Stimulated activated CD8-positive, alpha-beta memory T cell treated with anti-CD3 and anti-CD28 coated beads, Interleukin-2, amount 100 ng/mL, for 48 hours (primary cell): Measurements from ENCODE around the gene NTSR1.

Experiments used
- DNase-seq, 2 donors: peaks; one replicate each; pipeline ENCODE4 v3.0.0-alpha.2; 2020; ENCODE audit warnings: low read depth in 2 of 2

Gene NTSR1

GRCh38 chr20:62707921-62708521, 615 bp upstream of the NTSR1 start:
- DNase-seq: no peak

- DNase-seq: no peak
Observed at GRCh38 chr20:62709537-62709905, 885 bp downstream of the NTSR1 start.

- DNase-seq: no peak
Observed at GRCh38 chr20:62710221-62710885, 1.7 kb downstream of the NTSR1 start.

GRCh38 chr20:62710886-62711702, 2.5 kb downstream of the NTSR1 start:
- DNase-seq: no peak

GRCh38 chr20:62711703-62712101, 3.1 kb downstream of the NTSR1 start:
- DNase-seq: no peak

- DNase-seq: no peak
Observed at GRCh38 chr20:62712606-62713005, 4.0 kb downstream of the NTSR1 start.

- no peak for DNase-seq
Observed at GRCh38 chr20:62714006-62714405, 5.4 kb downstream of the NTSR1 start.

GRCh38 chr20:62714799-62715198, 6.2 kb downstream of the NTSR1 start:
- no peak for DNase-seq

- no peak for DNase-seq
Observed at GRCh38 chr20:62715201-62715600, 6.6 kb downstream of the NTSR1 start.

- peak in 1 of 2 donors; percentile 25 for DNase-seq
Observed at GRCh38 chr20:62716198-62716940, 7.7 kb downstream of the NTSR1 start.

- DNase-seq: no peak
Observed at GRCh38 chr20:62716941-62717310, 8.3 kb downstream of the NTSR1 start.

GRCh38 chr20:62717933-62718332, 9.3 kb downstream of the NTSR1 start:
- DNase-seq: no peak

GRCh38 chr20:62718546-62718945, 9.9 kb downstream of the NTSR1 start:
- no peak for DNase-seq

- no peak for DNase-seq
Observed at GRCh38 chr20:62719250-62719935, 10.8 kb downstream of the NTSR1 start.

- DNase-seq: no peak
Observed at GRCh38 chr20:62721511-62722370, 13.1 kb downstream of the NTSR1 start.

GRCh38 chr20:62722627-62723026, 14.0 kb downstream of the NTSR1 start:
- DNase-seq: no peak

- DNase-seq: no peak
Observed at GRCh38 chr20:62723351-62723750, 14.7 kb downstream of the NTSR1 start.

GRCh38 chr20:62723768-62724450, 15.3 kb downstream of the NTSR1 start:
- DNase-seq: no peak

GRCh38 chr20:62724692-62725595, 16.3 kb downstream of the NTSR1 start:
- DNase-seq: no peak
